Measurements from ENCODE around the gene NDST3. TPM values are rescaled to one million over a fixed set of nuclear protein-coding genes. Genes with fewer than 3 reads are reported as not detected.

NDST3 gene
- total and polyA plus RNA-seq, 2 donors from 2014 or later, result 0.09 to 0.22 TPM

GRCh38 chr4:118287711-118288451, 253.6 kb downstream of the NDST3 start:
- no peak overlapping the region for H3K9ac ChIP-seq (ENCODE audit: low read length in 3 of 3)
- H3K9me3 ChIP-seq (ENCODE audit: control insufficient read depth in 2 of 3, insufficient read depth in 1 of 3, low read length in 3 of 3), result no peaks in the 10 kb centered on the region
- no peaks in the 10 kb centered on the region for H3K27me3 ChIP-seq (ENCODE audit: control insufficient read depth, insufficient read depth, low read length)
- FAIRE-seq (no peak), DNase-seq (no peak)
- H3K4me3 ChIP-seq (ENCODE audit: low read length in 3 of 3), result no peak overlapping the region
- H3K36me3 ChIP-seq (ENCODE audit: control insufficient read depth in 2 of 3, insufficient read depth in 3 of 3, low read length in 3 of 3), result no peaks in the 10 kb centered on the region
- no peak overlapping the region for H3K27ac ChIP-seq (ENCODE audit: low read depth in 2 of 2, low read length in 2 of 2)
- H3K4me1 ChIP-seq (ENCODE audit: control insufficient read depth in 2 of 3, insufficient read depth in 2 of 3, low read depth in 1 of 3, low read length in 3 of 3), result no peaks in the 10 kb centered on the region
- TF ChIP-seq CTCF (IDR thresholded peaks at IDR 0.05; ENCODE audit: borderline replicate concordance, extremely low read depth, insufficient read depth), result no peak
- intact Hi-C loops (cut with DNase I), result no loop called here

- no peak for TF ChIP-seq CTCF (IDR thresholded peaks at IDR 0.05; ENCODE audit: borderline replicate concordance, extremely low read depth, insufficient read depth)
- no peaks in the 10 kb centered on the region for H3K4me1 ChIP-seq (ENCODE audit: control insufficient read depth in 2 of 3, insufficient read depth in 2 of 3, low read depth in 1 of 3, low read length in 3 of 3)
- no peak for DNase-seq
- no peaks in the 10 kb centered on the region for H3K27me3 ChIP-seq (ENCODE audit: control insufficient read depth, insufficient read depth, low read length)
- H3K9me3 ChIP-seq (ENCODE audit: control insufficient read depth in 2 of 3, insufficient read depth in 1 of 3, low read length in 3 of 3), result no peaks in the 10 kb centered on the region
- H3K36me3 ChIP-seq (ENCODE audit: control insufficient read depth in 2 of 3, insufficient read depth in 3 of 3, low read length in 3 of 3), result no peaks in the 10 kb centered on the region
- H3K9ac ChIP-seq (ENCODE audit: low read length in 3 of 3), result no peak overlapping the region
- H3K4me3 ChIP-seq (ENCODE audit: low read length in 3 of 3), result no peak overlapping the region
- intact Hi-C loops (cut with DNase I), result no loop called here
- H3K27ac ChIP-seq (ENCODE audit: low read depth in 2 of 2, low read length in 2 of 2), result no peak overlapping the region
- no peak for FAIRE-seq
Observed at GRCh38 chr4:118289794-118290193, 255.5 kb downstream of the NDST3 start.

- FAIRE-seq, result no peak
- intact Hi-C loops (cut with DNase I), result no loop called here
Observed at GRCh38 chr4:118290951-118291350, 256.7 kb downstream of the NDST3 start.

More at GRCh38 chr4:118290951-118291350, 256.7 kb downstream of the NDST3 start:
- no peaks in the 10 kb centered on the region for H3K36me3 ChIP-seq (ENCODE audit: control insufficient read depth in 2 of 3, insufficient read depth in 3 of 3, low read length in 3 of 3)
- no peak overlapping the region for H3K4me3 ChIP-seq (ENCODE audit: low read length in 3 of 3)
- H3K27me3 ChIP-seq (ENCODE audit: control insufficient read depth, insufficient read depth, low read length), result no peaks in the 10 kb centered on the region
- no peak overlapping the region for H3K9ac ChIP-seq (ENCODE audit: low read length in 3 of 3)
- H3K4me1 ChIP-seq (ENCODE audit: control insufficient read depth in 2 of 3, insufficient read depth in 2 of 3, low read depth in 1 of 3, low read length in 3 of 3), result no peaks in the 10 kb centered on the region
- no peak overlapping the region for H3K27ac ChIP-seq (ENCODE audit: low read depth in 2 of 2, low read length in 2 of 2)
- no peak for DNase-seq
- H3K9me3 ChIP-seq (ENCODE audit: control insufficient read depth in 2 of 3, insufficient read depth in 1 of 3, low read length in 3 of 3), result no peaks in the 10 kb centered on the region
- TF ChIP-seq CTCF (IDR thresholded peaks at IDR 0.05; ENCODE audit: borderline replicate concordance, extremely low read depth, insufficient read depth), result no peak

All from kidney (tissue), 14 donors.